Bone marrow (tissue), 2 donors: ENCODE data around the gene DCAF5.

Experiments used
- DNase-seq, 2 donors: peaks; one replicate each; lab custom pipeline; 2025; lab: John Stamatoyannopoulos, UW

DCAF5 gene

GRCh38 chr14:69005432-69006148, 147.3 kb downstream of the DCAF5 start:
- DNase-seq = no peak

- DNase-seq = no peak
These were observed 148.0 kb downstream of the DCAF5 start for GRCh38 chr14:69004731-69005431.

- no peak for DNase-seq
These were observed 149.3 kb downstream of the DCAF5 start for GRCh38 chr14:69003626-69004025.

- DNase-seq = no peak
These were observed 150.8 kb downstream of the DCAF5 start for GRCh38 chr14:69002069-69002468.

GRCh38 chr14:69001375-69001774, 151.5 kb downstream of the DCAF5 start:
- DNase-seq = no peak
